ENCODE results near the gene AP5B1. TPM values are rescaled to one million over a fixed set of nuclear protein-coding genes. Genes with fewer than 3 reads are reported as not detected.
"Not testable (repeated sequence)": the region's sequence is repeated elsewhere in the genome, so short reads cannot be mapped to it uniquely, and the experiment has no call there.

Gene AP5B1
- total RNA-seq, 2 experiments from 2014 or later: 30.9 to 31.1 TPM

- ATAC-seq: no peak
- Mint-ChIP-seq H3K27ac (no peak overlapping the region), H3K27me3 (no peaks in the 10 kb centered on the region), H3K36me3 (ENCODE audit: low read depth) (peaks cover 17% of the 10 kb centered on the region), H3K4me3 (no peak overlapping the region), H3K4me1 (ENCODE audit: low read depth) (peaks cover 27% of the 10 kb centered on the region), H3K9me3 (no peaks in the 10 kb centered on the region)
- TF ChIP-seq CTCF (IDR thresholded peaks at IDR 0.05): no peak
- CTCF ChIA-PET: interaction anchor here (0.8 to 12.0 kb wide), 3 partner anchors 15 to 48 kb away, joined by 3 to 235 read pairs (median 6); no protein-coding TSS in a partner anchor
- DNase-seq: no peak
- POLR2A ChIA-PET: interaction anchor here (0.8 to 2.1 kb wide), 2 partner anchors 54 to 57 kb away, joined by 3 to 9 read pairs; partner anchors contain the start of gene RNASEH2C
- intact Hi-C loops (cut with micrococcal nuclease): loop anchor here (5.0 kb wide), 1 partner anchor 62 kb away; the partner anchor contains the start of gene KAT5
These were observed 6.1 kb downstream of the AP5B1 start for GRCh38 chr11:65774525-65775306.

GRCh38 chr11:65773784-65774411 is 6.9 kb downstream of the AP5B1 start:
- no peaks in the 10 kb centered on the region for H3K9me3 Mint-ChIP-seq
- no peak overlapping the region for H3K4me3 Mint-ChIP-seq
- intact Hi-C loops (cut with micrococcal nuclease): loop anchor here (5.0 kb wide), 1 partner anchor 62 kb away; the partner anchor contains the start of gene KAT5
- DNase-seq (no peak), ATAC-seq (no peak)
- H3K27me3 Mint-ChIP-seq: no peaks in the 10 kb centered on the region
- POLR2A ChIA-PET: interaction anchor here (2.1 kb wide), 1 partner anchor 53 kb away, joined by 9 read pairs; the partner anchor contains the start of gene RNASEH2C
- peaks cover 30% of the 10 kb centered on the region for H3K4me1 Mint-ChIP-seq (ENCODE audit: low read depth)
- H3K27ac Mint-ChIP-seq: no peak overlapping the region
- peaks cover 15% of the 10 kb centered on the region for H3K36me3 Mint-ChIP-seq (ENCODE audit: low read depth)
- no peak for TF ChIP-seq CTCF (IDR thresholded peaks at IDR 0.05)
- CTCF ChIA-PET: interaction anchor here (0.8 to 12.0 kb wide), 8 partner anchors 7 to 62 kb away, joined by 3 to 235 read pairs (median 4); partner anchors contain the start of gene KAT5

- POLR2A ChIA-PET: no interaction called here
- DNase-seq: no peak
- no peak for ATAC-seq
- CTCF ChIA-PET: interaction anchor here (2.4 to 12.0 kb wide), 6 partner anchors 8 to 146 kb away, joined by 8 to 235 read pairs (median 13); partner anchors contain the start of genes AP5B1 and KAT5
- peaks cover 21% of the 10 kb centered on the region for H3K4me1 Mint-ChIP-seq (ENCODE audit: low read depth)
- H3K27me3 Mint-ChIP-seq: no peaks in the 10 kb centered on the region
- intact Hi-C loops (cut with micrococcal nuclease): loop anchor here (5.0 kb wide), 1 partner anchor 59 kb away; the partner anchor contains the start of gene KAT5
- no peaks in the 10 kb centered on the region for H3K9me3 Mint-ChIP-seq
- H3K4me3 Mint-ChIP-seq: no peak overlapping the region
- no peak for TF ChIP-seq CTCF (IDR thresholded peaks at IDR 0.05)
- H3K36me3 Mint-ChIP-seq (ENCODE audit: low read depth): peaks cover 3% of the 10 kb centered on the region
- H3K27ac Mint-ChIP-seq: no peak overlapping the region
These were observed 9.1 kb downstream of the AP5B1 start for GRCh38 chr11:65771589-65772112.

- H3K4me3 Mint-ChIP-seq: no peak overlapping the region
- H3K27me3 Mint-ChIP-seq: no peaks in the 10 kb centered on the region
- ATAC-seq: no peak
- peaks cover 1% of the 10 kb centered on the region for H3K36me3 Mint-ChIP-seq (ENCODE audit: low read depth)
- H3K4me1 Mint-ChIP-seq (ENCODE audit: low read depth): peaks cover 15% of the 10 kb centered on the region
- POLR2A ChIA-PET: interaction anchor here (0.6 to 0.7 kb wide), 2 partner anchors 79 to 430 kb away, joined by 3 read pairs; no protein-coding TSS in a partner anchor
- intact Hi-C loops (cut with micrococcal nuclease): loop anchor here (5.0 kb wide), 1 partner anchor 59 kb away; the partner anchor contains the start of gene KAT5
- no peak for DNase-seq
- CTCF ChIA-PET: interaction anchor here (0.6 to 12.0 kb wide), 18 partner anchors 9 to 252 kb away, joined by 3 to 235 read pairs (median 8); partner anchors contain the start of genes AP5B1 and KAT5
- no peaks in the 10 kb centered on the region for H3K9me3 Mint-ChIP-seq
- H3K27ac Mint-ChIP-seq: no peak overlapping the region
- no peak for TF ChIP-seq CTCF (IDR thresholded peaks at IDR 0.05)
These were observed 9.7 kb downstream of the AP5B1 start for GRCh38 chr11:65770951-65771567.

GRCh38 chr11:65767806-65768205 is 13.0 kb downstream of the AP5B1 start:
- H3K4me3 Mint-ChIP-seq; DNase-seq; ATAC-seq; H3K4me1 Mint-ChIP-seq (ENCODE audit: low read depth); H3K9me3 Mint-ChIP-seq; intact Hi-C loops (cut with micrococcal nuclease); H3K27me3 Mint-ChIP-seq; H3K36me3 Mint-ChIP-seq (ENCODE audit: low read depth); H3K27ac Mint-ChIP-seq; POLR2A ChIA-PET: not testable (repeated sequence)
- CTCF ChIA-PET: interaction anchor here (1.0 to 4.5 kb wide), 4 partner anchors 9 to 50 kb away, joined by 3 to 26 read pairs (median 6); partner anchors contain the start of gene AP5B1
